Hematopoietic multipotent progenitor cell treated with erythropoietin and hydrocortisone succinate and interleukin-3 and kit ligand, for 15 days (in vitro differentiated cells): Measurements from ENCODE around the gene IFT57.

ENCODE experiments used
- DNase-seq: peaks from one replicate; pipeline ENCODE4 v3.0.0-alpha.2; 2015; ENCODE audit warnings: low spot score

IFT57 gene

DNA sequence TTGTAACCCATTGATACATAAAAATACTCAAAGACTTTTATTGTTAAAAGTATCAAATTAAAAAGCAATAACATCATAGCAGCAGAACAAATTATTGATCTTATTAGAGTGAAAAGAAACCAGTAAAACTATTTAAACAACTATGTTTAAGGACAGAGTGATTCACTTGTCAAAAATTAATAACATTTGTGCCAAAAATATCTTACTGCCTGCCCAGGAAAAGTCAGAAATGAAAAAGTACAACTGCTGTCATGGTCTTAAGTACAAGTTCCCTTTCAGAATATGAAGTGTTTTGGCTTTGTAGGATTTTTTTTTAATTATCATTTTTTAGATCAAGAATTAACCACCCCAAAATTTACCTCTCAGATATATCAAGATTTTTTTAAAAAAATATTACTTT, 3.4 kb downstream of the IFT57 start:
- DNase-seq: no peak

DNA sequence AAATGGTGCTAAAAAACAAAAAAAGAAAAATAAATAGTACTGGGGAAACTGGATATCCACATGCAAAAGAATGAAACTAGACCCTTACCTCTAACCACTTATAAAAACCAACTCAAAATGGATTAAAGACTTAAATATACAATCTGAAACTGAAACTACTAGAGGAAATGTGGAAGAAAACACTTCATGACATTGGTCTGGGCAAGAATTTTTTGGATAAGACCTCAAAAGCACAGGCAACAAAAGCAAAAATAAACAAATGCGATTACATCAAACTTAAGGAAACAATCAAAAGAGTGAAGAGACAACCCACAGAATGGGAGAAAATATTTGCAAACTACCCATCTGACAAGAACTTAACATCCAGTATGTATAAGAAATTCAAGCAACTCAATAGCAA, 6.4 kb downstream of the IFT57 start:
- DNase-seq: no peak

DNA sequence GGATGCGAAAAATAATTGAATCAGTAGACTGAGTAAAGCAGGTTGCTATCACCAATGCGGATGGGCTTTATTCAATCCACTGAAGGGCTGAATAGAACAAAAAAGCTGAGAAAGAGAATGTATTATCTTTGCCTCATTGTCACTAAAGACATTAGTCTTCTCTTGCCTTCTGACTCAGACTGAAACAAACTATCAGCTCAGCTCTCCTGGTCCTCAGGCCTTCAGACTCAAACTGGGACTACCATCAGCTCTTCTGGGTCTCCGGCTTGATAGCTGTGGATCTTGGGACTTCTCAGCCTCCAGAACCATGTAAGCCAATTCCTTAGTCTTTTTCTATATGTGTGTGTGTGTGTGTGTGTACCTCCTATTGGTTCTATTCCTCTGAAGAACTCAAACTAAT, 12.6 kb downstream of the IFT57 start:
- no peak for DNase-seq

DNA sequence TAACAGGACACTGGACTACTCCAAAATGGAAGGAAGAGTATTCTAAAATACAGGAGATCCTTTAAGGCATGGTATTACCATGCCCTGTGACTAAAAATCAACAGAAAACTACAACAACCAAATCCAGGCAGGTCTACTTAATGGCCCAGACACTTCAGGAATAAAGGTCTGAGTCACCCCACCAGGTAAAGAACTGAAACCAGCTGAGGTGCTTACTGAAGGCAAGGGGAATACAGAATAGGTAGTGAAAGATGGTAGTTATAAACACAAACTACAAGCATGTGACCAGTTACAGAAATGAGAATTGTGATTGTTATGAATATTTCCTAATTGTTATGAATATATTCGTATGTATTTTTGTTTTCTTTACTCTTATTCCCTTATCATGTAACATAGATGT, 13.4 kb downstream of the IFT57 start:
- no peak for DNase-seq

DNA sequence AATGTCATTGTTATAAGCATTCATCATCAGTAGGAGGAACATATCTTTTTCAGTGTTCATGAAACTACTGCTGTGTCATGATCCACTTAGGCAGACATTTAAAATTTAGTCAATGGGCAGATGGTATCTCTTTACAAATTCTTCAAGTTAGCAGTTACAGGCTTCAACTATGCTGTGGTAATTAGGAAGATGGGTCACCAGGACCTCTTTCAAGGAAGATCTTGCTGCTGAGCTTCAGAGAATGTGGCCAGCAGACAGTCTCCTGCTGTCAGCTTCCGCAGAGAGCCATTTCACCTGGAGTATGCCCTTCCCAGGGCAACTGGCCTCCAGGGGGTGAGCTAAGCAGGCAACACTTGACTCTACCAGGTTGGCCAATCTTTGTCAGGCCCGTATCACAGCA, 19.4 kb downstream of the IFT57 start:
- DNase-seq: no peak

DNA sequence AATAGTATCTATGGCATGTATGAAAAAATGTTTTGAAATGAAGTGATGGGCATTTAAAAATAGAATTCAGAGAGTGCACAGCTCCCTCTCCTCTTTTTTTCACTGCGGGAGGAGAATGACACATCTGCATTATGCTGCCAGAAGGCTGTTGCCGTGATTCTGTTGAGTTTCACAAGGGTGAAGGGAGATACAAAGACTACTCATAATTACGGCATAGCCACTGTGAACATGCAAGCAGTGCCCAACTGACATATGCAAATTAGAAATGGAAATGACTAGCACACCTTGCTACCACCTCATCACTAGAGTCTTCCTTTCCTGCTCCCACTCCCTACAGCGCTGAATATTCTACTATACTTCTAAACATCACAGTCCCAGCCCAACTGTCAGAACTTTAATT, 20.1 kb downstream of the IFT57 start:
- DNase-seq: no peak

DNA sequence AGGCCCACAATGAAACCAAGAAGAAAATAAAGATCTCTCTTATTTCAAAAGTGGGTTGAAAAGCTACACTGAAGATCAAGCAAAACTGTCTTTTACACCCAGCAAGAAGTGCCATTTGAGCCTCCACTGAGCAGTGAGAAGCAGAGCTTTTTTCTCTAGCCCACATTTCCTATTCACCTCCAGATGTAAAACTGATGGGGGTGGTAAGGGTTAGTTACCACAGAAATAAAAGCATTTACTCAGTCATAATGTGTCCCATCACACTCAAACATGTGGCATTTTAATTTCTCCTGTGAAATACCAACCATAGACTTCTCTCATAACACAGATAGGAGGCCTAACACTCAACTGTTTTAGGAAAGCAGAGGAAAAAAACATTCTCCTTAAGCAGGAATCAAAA, 21.0 kb downstream of the IFT57 start:
- no peak for DNase-seq

DNA sequence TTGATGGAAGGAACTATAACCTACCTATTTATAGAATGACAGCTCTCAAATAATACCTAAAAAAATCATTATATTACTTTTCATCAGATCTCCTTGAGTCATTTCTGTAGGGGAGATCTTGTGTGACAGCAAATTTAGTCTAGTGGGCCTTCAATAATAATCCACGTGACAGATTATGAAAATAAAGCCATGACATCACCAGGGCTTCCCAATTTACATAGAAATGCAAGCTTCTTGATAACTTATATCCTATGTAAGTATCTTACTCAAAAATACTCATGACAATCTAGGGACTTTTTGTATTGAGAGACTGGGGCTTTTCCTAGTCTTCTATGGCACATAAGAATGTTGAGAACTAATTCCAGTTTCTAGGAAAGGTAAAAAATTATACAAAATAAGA, 21.6 kb downstream of the IFT57 start:
- no peak for DNase-seq

DNA sequence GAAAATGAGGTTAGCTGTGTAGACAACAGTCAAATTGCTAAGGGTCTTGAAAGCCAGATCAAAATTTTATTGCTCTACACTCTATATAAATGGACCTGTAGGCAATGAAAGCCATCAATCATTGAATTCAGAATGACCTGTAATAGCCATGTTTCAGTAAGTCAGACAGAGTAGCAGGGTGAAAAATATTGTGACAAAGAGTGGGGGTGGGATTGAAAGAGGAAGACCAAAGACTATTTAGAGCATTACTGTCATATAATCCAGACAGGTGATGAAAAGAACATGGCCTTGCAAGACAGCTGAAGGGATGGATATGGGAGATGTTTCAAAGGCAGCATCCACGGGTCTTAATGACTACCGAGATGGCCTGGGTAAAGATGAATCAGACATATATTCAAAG, 22.2 kb downstream of the IFT57 start:
- no peak for DNase-seq

DNA sequence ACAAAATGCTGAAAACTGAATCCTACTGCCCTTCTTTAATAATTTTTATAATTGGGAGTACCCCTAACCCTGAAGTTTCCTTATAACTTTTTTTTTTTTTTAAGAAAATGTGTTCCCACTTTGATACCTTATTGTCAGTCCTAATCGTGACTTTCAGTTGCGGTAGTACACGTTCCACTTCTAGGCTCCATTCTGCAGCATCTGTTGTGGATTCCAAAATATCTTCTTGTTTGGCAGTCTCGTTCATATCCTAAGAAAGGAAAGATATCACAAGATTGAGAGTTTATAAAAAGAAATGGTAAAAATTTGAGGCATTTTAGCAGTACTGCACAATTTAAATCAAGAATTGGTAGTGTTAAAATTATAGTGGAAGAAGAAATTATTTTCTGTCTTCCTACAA, 30.8 kb downstream of the IFT57 start:
- DNase-seq: no peak

DNA sequence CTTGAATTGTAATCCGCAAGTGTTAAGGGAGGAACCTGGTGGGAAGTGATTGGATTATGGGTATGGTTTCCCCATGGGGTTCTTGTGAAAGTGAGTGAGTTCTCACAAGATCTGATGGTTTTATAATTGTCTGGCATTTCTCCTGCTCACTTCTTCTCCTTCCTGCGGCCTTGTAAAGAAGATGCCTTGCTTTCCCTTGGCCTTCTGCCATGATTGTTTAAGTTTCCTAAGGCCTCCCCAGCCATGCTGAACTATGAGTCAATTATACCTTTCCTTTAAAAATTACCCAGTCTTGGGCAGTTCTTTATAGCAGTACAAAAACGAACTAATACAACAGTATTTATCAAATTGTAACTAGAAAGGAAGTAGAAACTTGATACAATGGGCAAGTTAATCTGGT, 31.9 kb downstream of the IFT57 start:
- DNase-seq: no peak

DNA sequence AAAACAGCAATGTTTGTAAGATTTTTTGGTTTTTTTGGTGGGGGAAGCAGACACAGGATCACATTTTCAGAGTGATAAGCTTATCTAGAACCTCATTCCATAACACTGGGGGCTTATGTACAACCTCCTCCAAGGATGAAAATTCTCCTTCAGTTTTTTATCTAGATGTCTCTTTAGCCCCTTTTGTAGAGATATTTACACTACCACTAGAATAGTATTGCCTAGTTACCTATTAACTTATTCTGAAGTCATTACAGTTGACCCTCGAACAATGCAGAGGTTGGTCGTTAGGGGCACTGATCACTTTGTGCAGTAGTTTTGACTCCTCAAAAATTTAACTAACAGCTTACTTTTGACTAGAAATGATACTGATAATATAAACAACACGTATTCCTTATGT, 32.8 kb downstream of the IFT57 start:
- DNase-seq: no peak

DNA sequence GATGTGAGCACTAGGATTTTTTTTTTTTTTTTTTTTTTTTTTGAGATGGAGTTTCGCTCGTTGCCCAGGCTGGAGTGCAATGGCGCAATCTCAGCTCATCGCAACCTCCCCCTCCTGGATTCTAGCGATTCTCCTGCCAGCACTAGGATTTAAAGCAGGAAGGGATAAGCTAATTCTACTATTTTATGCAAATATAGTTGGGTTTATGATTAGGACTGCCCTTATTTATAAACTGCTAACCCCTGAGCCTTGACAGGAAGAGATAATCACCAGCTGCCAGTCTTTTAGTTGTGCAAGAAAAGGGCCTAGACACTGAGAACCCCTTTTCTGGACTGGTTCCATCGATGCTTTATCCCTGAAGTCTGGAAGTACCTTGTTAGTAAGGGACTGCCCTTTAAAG, 36.7 kb downstream of the IFT57 start:
- no peak for DNase-seq

DNA sequence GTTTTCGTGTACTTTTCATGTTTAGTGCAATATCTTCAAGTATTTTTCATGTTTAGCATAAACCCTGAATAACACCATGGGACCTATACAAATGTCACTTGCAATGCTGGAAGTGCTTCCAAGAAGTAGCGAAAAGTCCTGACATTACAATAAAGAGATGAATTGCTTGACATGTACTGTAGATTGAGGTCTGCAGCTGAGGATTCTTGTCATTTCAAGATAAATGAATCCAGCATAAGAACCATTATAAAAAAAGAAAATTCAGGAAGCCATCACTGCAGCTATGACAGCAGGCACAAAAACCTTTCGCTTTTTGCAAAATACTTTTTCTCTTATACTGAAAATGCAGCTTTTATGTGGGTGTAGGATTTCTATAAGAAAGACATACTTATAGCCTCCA, 37.4 kb downstream of the IFT57 start:
- DNase-seq: no peak

DNA sequence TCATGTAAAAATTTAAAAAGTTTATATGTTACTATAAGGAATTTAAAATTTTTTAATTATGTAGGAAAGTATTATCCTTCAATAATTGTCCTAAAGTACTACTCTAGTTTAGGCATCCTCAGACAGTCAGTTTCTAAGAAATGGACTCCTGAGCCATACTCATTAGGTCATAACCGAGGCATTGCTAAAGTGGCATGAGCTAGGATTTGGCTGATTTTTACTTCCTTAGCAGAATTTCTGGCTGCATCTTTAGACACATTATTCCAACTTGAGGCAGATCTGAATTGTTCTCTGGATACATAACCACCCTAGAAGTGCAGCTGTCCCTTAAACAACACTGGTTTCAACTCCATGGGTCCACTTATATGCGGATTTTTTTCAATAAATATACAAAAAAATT, 38.3 kb downstream of the IFT57 start:
- DNase-seq: no peak

DNA sequence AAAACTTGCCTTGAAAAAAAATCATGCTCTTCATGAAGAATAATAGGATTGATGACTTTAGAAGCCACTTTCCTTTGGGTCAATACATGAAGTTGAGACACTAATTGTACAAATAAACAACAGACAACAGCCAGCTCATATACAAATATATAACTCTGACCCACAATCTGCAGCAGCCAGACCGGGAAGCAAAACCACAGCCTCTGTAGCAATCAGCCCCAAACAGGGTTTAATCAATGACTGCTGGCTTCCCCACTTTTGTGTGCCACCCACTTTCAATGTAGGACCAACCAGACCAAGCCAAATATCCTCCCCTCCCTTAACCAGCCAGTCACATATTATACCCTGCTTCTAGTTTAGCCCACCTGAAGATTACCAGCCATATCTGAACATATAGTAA, 39.0 kb downstream of the IFT57 start:
- DNase-seq: peak; percentile 19

DNA sequence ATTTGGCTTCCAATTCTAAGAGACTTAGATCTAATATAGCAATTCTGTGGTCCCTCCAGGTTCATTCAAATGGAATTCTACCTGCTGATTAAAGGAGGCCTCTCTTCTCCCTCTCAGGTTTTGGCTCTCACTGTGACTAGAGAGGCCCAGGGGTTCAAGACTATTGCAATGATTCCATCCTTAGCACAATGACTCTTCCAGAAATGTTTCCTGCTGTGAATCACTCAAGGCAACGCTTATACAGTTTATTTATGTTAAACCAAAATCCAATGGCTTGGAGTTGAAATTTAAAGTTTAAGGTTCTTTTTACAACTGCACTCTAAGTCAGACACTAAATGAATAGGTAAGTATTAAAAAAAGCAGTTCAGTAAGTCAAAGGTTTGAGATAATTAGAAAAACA, 39.9 kb downstream of the IFT57 start:
- DNase-seq: no peak

DNA sequence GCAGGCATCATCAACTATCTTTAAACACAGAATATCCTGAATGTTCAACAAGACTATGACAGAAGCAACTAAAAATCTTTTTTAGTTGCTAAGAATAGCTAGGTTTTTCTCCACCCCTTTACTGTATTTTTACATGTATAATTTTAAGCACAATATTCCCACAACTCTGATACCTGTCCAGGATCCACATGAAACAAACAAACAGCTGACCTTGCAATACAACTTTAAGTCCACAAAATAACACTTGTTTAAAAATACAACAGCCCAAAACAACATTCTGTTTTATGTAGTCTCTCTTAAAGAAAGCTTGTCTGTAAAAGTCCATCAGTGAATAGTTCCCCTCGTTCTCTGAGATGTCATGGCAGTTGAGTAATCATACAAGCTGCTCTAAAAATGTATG, 41.1 kb downstream of the IFT57 start:
- DNase-seq: no peak

DNA sequence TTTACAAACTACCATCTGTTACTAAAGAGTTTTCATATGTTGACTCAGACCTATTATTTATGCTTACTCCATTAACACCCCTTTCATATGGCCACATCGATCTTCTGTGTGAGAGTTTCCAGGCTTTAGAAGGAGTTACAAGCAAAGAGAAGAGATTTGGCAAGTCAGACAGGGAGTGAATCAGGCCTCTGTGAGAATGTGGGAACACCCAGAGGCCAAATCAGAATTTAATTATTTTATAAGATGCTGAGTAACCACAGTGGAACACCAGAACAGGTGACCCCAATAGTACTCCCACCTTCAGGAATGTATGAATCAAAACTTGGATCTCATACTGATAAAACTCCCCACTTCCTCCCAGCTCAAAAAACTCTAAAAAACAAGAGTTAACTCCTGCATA, 42.0 kb downstream of the IFT57 start:
- DNase-seq: no peak

DNA sequence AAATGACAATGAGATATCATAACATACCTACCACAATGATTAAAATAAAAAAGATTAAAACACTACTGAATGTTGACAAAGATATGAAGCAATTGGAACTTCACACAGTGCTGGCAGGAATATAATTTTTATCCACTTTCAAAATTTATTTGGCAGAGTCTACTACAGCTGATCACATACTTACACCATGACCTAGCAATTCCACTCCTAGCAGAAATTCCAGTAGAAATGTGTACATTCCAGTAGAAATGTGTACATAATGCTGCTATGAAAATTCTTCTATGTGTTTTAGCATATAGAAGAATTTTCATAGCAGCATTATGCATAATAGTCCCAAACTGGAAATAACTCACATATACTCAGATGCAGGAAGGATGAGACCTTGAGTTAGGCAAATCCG, 43.5 kb downstream of the IFT57 start:
- DNase-seq: no peak

DNA sequence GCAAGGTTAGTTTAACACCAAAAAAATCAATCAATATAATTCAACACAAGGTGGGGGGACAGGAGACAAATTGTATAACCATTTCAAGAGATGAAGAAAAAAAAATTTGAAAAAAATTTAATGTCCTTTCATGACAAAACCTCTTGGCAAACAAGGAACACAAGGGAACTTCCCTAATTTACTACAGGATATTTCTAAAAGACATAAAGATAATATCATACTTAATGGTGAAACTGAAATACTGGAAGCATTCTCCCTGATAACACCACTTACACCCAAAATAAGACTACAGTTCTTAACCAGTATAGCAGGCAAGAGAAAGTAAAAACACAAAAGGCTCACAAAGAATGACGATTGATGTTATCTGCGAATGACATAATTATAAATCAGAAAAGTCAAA, 44.7 kb downstream of the IFT57 start:
- no peak for DNase-seq

DNA sequence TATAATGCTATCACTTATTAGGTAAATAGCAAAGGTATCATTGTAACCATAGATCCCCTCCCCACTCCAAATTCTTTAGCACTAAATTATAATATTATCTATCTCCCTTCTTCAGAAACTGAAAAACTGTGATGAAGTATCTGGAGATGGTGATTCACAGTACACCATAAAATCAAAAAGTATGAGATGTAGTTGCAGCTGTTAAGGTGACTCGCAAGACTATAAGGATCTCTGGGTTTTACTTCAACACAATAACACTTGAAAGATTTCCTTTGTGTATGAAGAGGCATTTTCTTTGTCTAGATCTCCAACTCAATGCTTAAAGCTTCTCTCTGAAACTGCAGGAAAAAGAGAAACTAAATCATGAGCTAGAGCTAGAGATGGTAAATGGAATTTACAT, 46.9 kb downstream of the IFT57 start:
- no peak for DNase-seq

DNA sequence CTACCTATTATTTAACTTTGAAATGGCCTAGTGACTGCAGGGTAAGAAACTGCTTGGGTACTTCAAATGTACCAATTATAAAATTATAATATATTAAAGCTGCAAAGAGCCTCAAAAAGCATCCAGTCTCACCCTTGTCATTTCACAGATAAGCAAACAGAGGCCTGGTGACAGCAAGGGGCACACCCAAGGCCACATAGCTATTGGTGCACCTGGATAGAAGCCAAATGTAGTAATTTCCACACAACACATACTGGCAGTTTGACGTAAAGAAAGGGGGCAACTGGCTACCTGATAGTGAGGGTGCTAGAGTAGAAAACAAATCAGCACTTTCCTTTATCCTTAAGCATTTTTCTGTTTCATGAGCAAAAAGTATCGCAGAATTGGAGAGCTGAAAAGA, 51.1 kb downstream of the IFT57 start:
- DNase-seq: peak; percentile 60

DNA sequence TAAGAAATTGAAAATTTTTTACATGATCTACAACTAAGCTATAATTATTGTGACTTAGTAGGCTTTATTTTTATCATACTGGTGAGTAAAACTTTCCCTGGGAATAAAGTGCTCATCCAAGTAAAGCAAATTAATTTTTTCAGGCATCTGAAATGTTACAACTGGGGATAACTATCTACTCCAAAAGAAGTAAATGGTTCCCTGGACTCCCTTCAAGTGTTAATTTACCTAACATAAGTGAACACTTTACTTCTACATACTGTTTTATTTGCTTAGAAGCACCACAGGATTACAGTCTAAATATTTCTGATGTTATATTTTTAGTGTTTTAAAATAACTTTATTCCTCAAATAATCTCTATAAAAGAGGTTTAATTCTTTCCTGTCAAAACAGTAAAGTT, 57.8 kb downstream of the IFT57 start:
- no peak for DNase-seq

DNA sequence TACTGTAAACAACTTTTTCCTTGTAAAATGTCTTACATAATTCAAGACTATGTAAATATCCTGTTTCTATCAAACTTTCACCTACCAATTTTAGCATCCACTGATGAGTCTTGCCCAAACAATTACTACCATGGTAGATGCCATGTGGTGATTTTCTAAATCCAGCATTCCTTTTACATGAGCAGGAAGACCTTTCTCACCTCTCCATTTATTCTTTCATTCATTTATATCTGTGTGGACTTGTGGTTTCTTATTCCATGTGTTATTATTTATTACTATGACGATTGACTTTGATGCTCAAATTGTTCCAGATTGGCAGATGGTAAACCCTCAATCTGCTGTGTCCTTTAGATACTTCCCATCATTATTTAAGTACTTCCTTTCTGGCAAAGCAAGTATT, 62.4 kb downstream of the IFT57 start:
- no peak for DNase-seq

DNA sequence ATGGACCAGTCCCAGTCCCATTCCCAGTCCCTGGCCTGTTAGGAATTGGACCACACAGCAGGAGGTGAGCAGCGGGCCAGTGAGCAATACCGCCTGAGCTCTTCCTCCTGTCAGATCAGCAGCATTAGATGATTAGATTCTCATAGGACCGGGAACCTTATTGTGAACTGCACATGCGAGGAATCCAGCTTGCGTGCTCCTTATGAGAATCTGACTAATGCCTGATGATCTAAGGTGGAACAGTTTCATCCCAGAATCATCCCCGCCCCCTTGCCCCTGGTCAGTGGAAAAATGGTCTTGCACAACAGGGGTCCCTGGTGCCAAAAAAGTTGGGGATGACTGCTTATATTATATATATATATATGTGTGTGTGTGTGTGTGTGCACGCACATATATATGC, 63.1 kb downstream of the IFT57 start:
- DNase-seq: no peak
